Right lobe of liver (tissue), 4 donors: Measurements from ENCODE around the gene FAM13A.

Source experiments
- POLR2A ChIP-seq: fragments of 450-650 bp; IDR thresholded peaks from one replicate; pipeline ENCODE4 v1.6.1; 2017; ENCODE audit warnings: antibody characterized with exemption, mild to moderate bottlenecking
- TF ChIP-seq, protein P1 (sequence below), 4 donors: fragments of 200-600 bp in 3 of 4; fragments of 450-650 bp in 1 of 4; IDR thresholded peaks; one replicate each; pipeline versions ENCODE4 v1.5.1 to v1.8.0; 2016 to 2022; ENCODE audit warnings: antibody characterized with exemption in 4 of 4, mild to moderate bottlenecking in 2 of 4
- donor health status: DM: no; HTN: no; CAD: no.
- donor health status: DM: no; HTN: no; CAD: no.
- donor health status: DM: no; HTN: yes; CAD: no.

DNA sequence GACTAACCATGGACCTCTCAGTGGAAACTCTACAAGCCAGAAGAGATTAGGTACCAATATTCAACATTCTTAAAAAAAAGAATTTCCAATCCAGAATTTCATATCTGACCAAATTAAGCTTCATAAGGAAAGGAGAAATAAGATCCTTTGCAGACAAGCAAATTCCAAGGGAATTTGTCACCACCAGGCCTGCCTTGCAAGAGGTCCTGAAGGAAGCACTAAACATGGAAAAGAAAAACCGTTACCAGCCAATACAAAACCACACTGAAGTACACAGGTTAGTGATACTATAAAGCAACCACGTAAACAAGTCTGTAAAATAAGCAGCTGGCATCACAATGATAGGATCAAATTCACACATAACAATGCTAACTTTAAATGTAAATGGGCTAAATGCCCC is 156.6 kb downstream of the FAM13A start:
- TF ChIP-seq, protein P1, sequence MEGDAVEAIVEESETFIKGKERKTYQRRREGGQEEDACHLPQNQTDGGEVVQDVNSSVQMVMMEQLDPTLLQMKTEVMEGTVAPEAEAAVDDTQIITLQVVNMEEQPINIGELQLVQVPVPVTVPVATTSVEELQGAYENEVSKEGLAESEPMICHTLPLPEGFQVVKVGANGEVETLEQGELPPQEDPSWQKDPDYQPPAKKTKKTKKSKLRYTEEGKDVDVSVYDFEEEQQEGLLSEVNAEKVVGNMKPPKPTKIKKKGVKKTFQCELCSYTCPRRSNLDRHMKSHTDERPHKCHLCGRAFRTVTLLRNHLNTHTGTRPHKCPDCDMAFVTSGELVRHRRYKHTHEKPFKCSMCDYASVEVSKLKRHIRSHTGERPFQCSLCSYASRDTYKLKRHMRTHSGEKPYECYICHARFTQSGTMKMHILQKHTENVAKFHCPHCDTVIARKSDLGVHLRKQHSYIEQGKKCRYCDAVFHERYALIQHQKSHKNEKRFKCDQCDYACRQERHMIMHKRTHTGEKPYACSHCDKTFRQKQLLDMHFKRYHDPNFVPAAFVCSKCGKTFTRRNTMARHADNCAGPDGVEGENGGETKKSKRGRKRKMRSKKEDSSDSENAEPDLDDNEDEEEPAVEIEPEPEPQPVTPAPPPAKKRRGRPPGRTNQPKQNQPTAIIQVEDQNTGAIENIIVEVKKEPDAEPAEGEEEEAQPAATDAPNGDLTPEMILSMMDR (IDR thresholded peaks at IDR 0.05), result no peak
- no peak for TF ChIP-seq POLR2A
